ENCODE results near the gene PARM1. TPM values are rescaled to one million over a fixed set of nuclear protein-coding genes. Genes with fewer than 3 reads are reported as not detected.
A peak's percentile ranks its signal among the peaks of the same experiment; 100 is the strongest.

The PARM1 gene
- total RNA-seq, 2 donors from 2014 or later = 0.11 TPM; not detected in 1

- Mint-ChIP-seq H3K9me3 (no peaks in the 10 kb centered on the region), H3K4me1 (no peaks in the 10 kb centered on the region), H3K27ac (no peak overlapping the region), H3K4me3 (no peak overlapping the region), H3K36me3 (ENCODE audit: low read depth) (no peaks in the 10 kb centered on the region), H3K27me3 (peaks cover 54% of the 10 kb centered on the region)
- no peak for ATAC-seq (replicated peaks)
Observed at GRCh38 chr4:74930162-74930561, 2.8 kb upstream of the PARM1 start.

- ATAC-seq (replicated peaks) = no peak
- no peaks in the 10 kb centered on the region for H3K9me3 Mint-ChIP-seq
- no peaks in the 10 kb centered on the region for H3K36me3 Mint-ChIP-seq (ENCODE audit: low read depth)
- H3K27ac Mint-ChIP-seq = no peak overlapping the region
- no peaks in the 10 kb centered on the region for H3K4me1 Mint-ChIP-seq
- peaks cover 58% of the 10 kb centered on the region for H3K27me3 Mint-ChIP-seq
- no peak overlapping the region for H3K4me3 Mint-ChIP-seq
Observed at GRCh38 chr4:74931376-74931775, 1.5 kb upstream of the PARM1 start.

- Mint-ChIP-seq H3K9me3 (no peaks in the 10 kb centered on the region), H3K4me1 (no peaks in the 10 kb centered on the region), H3K4me3 (no peak overlapping the region), H3K27me3 (peaks cover 59% of the 10 kb centered on the region), H3K36me3 (ENCODE audit: low read depth) (no peaks in the 10 kb centered on the region), H3K27ac (no peak overlapping the region)
- no peak for ATAC-seq (replicated peaks)
Observed at GRCh38 chr4:74932010-74932409, 906 bp upstream of the PARM1 start.

- Mint-ChIP-seq H3K4me3 (peak overlapping the region; percentile 55), H3K27ac (no peak overlapping the region), H3K9me3 (no peaks in the 10 kb centered on the region), H3K36me3 (ENCODE audit: low read depth) (no peaks in the 10 kb centered on the region), H3K4me1 (no peaks in the 10 kb centered on the region), H3K27me3 (peaks cover 54% of the 10 kb centered on the region)
- no peak for ATAC-seq (replicated peaks)
Observed at GRCh38 chr4:74933562-74934015, 673 bp downstream of the PARM1 start.

- peak overlapping the region; percentile 55 for H3K4me3 Mint-ChIP-seq
- no peaks in the 10 kb centered on the region for H3K9me3 Mint-ChIP-seq
- H3K4me1 Mint-ChIP-seq = no peaks in the 10 kb centered on the region
- H3K27me3 Mint-ChIP-seq = peaks cover 52% of the 10 kb centered on the region
- no peak overlapping the region for H3K27ac Mint-ChIP-seq
- ATAC-seq (replicated peaks) = no peak
- no peaks in the 10 kb centered on the region for H3K36me3 Mint-ChIP-seq (ENCODE audit: low read depth)
Observed at GRCh38 chr4:74934016-74934831, 1.3 kb downstream of the PARM1 start.

GRCh38 chr4:74934888-74935287 is 2.0 kb downstream of the PARM1 start:
- no peak overlapping the region for H3K4me3 Mint-ChIP-seq

GRCh38 chr4:74941123-74941522 is 8.2 kb downstream of the PARM1 start:
- H3K4me3 Mint-ChIP-seq = no peak overlapping the region
- H3K27me3 Mint-ChIP-seq = peaks cover 13% of the 10 kb centered on the region
- no peak overlapping the region for H3K27ac Mint-ChIP-seq

More at GRCh38 chr4:74934888-74935287, 2.0 kb downstream of the PARM1 start:
- Mint-ChIP-seq H3K27me3 (peaks cover 49% of the 10 kb centered on the region), H3K4me1 (no peaks in the 10 kb centered on the region), H3K36me3 (ENCODE audit: low read depth) (no peaks in the 10 kb centered on the region), H3K27ac (no peak overlapping the region), H3K9me3 (no peaks in the 10 kb centered on the region)
- ATAC-seq (replicated peaks) = no peak

GRCh38 chr4:74942251-74942917 is 9.5 kb downstream of the PARM1 start:
- peaks cover 8% of the 10 kb centered on the region for H3K9me3 Mint-ChIP-seq
- peaks cover 12% of the 10 kb centered on the region for H3K27me3 Mint-ChIP-seq
- no peak overlapping the region for H3K4me3 Mint-ChIP-seq
- ATAC-seq (replicated peaks) = no peak
- no peaks in the 10 kb centered on the region for H3K4me1 Mint-ChIP-seq
- H3K36me3 Mint-ChIP-seq (ENCODE audit: low read depth) = no peaks in the 10 kb centered on the region
- H3K27ac Mint-ChIP-seq = no peak overlapping the region

More at GRCh38 chr4:74941123-74941522, 8.2 kb downstream of the PARM1 start:
- ATAC-seq (replicated peaks) = no peak
- no peaks in the 10 kb centered on the region for H3K4me1 Mint-ChIP-seq
- H3K36me3 Mint-ChIP-seq (ENCODE audit: low read depth) = no peaks in the 10 kb centered on the region
- H3K9me3 Mint-ChIP-seq = peaks cover 8% of the 10 kb centered on the region

- peaks cover 8% of the 10 kb centered on the region for H3K9me3 Mint-ChIP-seq
- no peak overlapping the region for H3K27ac Mint-ChIP-seq
- H3K27me3 Mint-ChIP-seq = peaks cover 12% of the 10 kb centered on the region
- no peak overlapping the region for H3K4me3 Mint-ChIP-seq
- no peak for ATAC-seq (replicated peaks)
- H3K4me1 Mint-ChIP-seq = no peaks in the 10 kb centered on the region
- H3K36me3 Mint-ChIP-seq (ENCODE audit: low read depth) = no peaks in the 10 kb centered on the region
Observed at GRCh38 chr4:74942918-74943253, 10.0 kb downstream of the PARM1 start.

- ATAC-seq (replicated peaks) = no peak
- H3K4me1 Mint-ChIP-seq = no peaks in the 10 kb centered on the region
- H3K27me3 Mint-ChIP-seq = peaks cover 12% of the 10 kb centered on the region
- no peak overlapping the region for H3K27ac Mint-ChIP-seq
- no peak overlapping the region for H3K4me3 Mint-ChIP-seq
- no peaks in the 10 kb centered on the region for H3K36me3 Mint-ChIP-seq (ENCODE audit: low read depth)
- H3K9me3 Mint-ChIP-seq = peaks cover 8% of the 10 kb centered on the region
Observed at GRCh38 chr4:74944354-74944793, 11.5 kb downstream of the PARM1 start.

GRCh38 chr4:74946196-74946595 is 13.3 kb downstream of the PARM1 start:
- no peak overlapping the region for H3K4me3 Mint-ChIP-seq
- peaks cover 3% of the 10 kb centered on the region for H3K27me3 Mint-ChIP-seq
- H3K36me3 Mint-ChIP-seq (ENCODE audit: low read depth) = no peaks in the 10 kb centered on the region
- H3K27ac Mint-ChIP-seq = no peak overlapping the region
- no peaks in the 10 kb centered on the region for H3K4me1 Mint-ChIP-seq
- no peaks in the 10 kb centered on the region for H3K9me3 Mint-ChIP-seq
- no peak for ATAC-seq (replicated peaks)

GRCh38 chr4:74947798-74948197 is 14.9 kb downstream of the PARM1 start:
- peaks cover 3% of the 10 kb centered on the region for H3K27me3 Mint-ChIP-seq
- H3K4me1 Mint-ChIP-seq = no peaks in the 10 kb centered on the region
- no peak overlapping the region for H3K4me3 Mint-ChIP-seq
- no peaks in the 10 kb centered on the region for H3K36me3 Mint-ChIP-seq (ENCODE audit: low read depth)
- H3K9me3 Mint-ChIP-seq = no peaks in the 10 kb centered on the region
- H3K27ac Mint-ChIP-seq = no peak overlapping the region
- no peak for ATAC-seq (replicated peaks)

- no peaks in the 10 kb centered on the region for H3K9me3 Mint-ChIP-seq
- H3K4me3 Mint-ChIP-seq = no peak overlapping the region
- peaks cover 3% of the 10 kb centered on the region for H3K27me3 Mint-ChIP-seq
- H3K36me3 Mint-ChIP-seq (ENCODE audit: low read depth) = no peaks in the 10 kb centered on the region
- no peak overlapping the region for H3K27ac Mint-ChIP-seq
- no peaks in the 10 kb centered on the region for H3K4me1 Mint-ChIP-seq
- no peak for ATAC-seq (replicated peaks)
Observed at GRCh38 chr4:74948236-74948635, 15.3 kb downstream of the PARM1 start.

- no peak for ATAC-seq (replicated peaks)
Observed at GRCh38 chr4:74950200-74950599, 17.3 kb downstream of the PARM1 start.

GRCh38 chr4:74950882-74951281 is 18.0 kb downstream of the PARM1 start:
- H3K27me3 Mint-ChIP-seq = peaks cover 3% of the 10 kb centered on the region
- ATAC-seq (replicated peaks) = no peak
- no peaks in the 10 kb centered on the region for H3K4me1 Mint-ChIP-seq
- H3K27ac Mint-ChIP-seq = no peak overlapping the region
- H3K36me3 Mint-ChIP-seq (ENCODE audit: low read depth) = no peaks in the 10 kb centered on the region
- no peaks in the 10 kb centered on the region for H3K9me3 Mint-ChIP-seq
- no peak overlapping the region for H3K4me3 Mint-ChIP-seq

More at GRCh38 chr4:74950200-74950599, 17.3 kb downstream of the PARM1 start:
- no peaks in the 10 kb centered on the region for H3K4me1 Mint-ChIP-seq
- peaks cover 3% of the 10 kb centered on the region for H3K27me3 Mint-ChIP-seq
- H3K9me3 Mint-ChIP-seq = no peaks in the 10 kb centered on the region
- no peak overlapping the region for H3K27ac Mint-ChIP-seq
- no peaks in the 10 kb centered on the region for H3K36me3 Mint-ChIP-seq (ENCODE audit: low read depth)
- no peak overlapping the region for H3K4me3 Mint-ChIP-seq

Measured in activated T-helper 17 cell treated with anti-CD3 and anti-CD28 coated beads, Interleukin-2, amount 50 U/mL, for 72 hours (primary cell).